Cerebellar cortex (tissue), 1 donor: ENCODE measurements around the gene DYNLT4.
"Not testable (repeated sequence)": the region's sequence is repeated elsewhere in the genome, so short reads cannot be mapped to it uniquely, and the experiment has no call there.

ENCODE experiments used
- DNase-seq: peaks from one replicate; pipeline ENCODE4 v3.0.0-alpha.2; 2015; ENCODE audit warnings: low spot score

Gene DYNLT4

DNA sequence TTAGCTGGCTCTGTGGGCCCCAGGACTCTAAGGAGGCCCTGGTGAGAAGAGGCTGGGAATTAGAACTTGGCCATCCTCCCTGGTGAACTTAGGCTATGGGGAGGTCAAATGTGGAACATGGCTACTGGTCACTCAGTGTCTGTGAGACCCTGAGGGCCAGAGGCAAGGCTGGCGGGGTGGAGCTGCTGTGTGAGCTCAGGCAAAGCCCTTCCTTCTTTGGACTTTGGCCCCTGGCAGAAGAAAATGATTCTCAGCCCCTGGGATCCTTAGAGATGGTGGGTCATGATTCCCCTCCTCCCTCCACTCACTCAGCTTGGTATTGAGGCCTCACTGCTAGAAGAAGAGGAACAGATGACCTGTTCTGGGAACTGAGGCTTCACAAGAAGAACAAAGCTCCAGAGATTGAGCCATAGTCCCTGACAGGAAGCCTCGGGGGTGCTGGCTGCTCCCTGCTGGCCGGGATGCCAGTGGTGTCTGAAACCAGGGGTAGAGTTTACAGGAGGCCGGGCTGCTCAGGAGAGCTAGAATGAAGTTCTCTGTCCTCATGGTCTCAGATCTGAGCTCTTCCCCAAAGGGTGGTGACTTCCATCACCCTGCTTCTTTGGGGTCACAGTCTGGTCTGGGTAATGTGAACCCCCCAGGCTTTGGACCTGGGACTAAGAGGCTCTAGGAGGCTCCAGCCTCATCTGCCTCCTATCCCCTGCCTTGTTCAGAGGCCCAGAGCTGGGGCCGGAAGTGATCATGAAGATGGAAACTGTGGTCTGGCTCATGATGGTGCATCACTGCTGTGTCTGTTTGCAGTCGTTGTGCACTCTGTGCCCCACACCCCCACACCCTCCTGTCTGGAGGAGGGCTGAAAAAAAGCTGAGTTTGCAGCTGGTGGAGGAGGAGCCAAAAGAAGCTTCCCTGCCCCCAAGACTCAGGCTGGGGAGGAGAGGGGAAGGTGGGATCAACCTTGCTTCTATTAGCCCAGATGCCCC is 2.1 kb upstream of the DYNLT4 start:
- no peak for DNase-seq

DNA sequence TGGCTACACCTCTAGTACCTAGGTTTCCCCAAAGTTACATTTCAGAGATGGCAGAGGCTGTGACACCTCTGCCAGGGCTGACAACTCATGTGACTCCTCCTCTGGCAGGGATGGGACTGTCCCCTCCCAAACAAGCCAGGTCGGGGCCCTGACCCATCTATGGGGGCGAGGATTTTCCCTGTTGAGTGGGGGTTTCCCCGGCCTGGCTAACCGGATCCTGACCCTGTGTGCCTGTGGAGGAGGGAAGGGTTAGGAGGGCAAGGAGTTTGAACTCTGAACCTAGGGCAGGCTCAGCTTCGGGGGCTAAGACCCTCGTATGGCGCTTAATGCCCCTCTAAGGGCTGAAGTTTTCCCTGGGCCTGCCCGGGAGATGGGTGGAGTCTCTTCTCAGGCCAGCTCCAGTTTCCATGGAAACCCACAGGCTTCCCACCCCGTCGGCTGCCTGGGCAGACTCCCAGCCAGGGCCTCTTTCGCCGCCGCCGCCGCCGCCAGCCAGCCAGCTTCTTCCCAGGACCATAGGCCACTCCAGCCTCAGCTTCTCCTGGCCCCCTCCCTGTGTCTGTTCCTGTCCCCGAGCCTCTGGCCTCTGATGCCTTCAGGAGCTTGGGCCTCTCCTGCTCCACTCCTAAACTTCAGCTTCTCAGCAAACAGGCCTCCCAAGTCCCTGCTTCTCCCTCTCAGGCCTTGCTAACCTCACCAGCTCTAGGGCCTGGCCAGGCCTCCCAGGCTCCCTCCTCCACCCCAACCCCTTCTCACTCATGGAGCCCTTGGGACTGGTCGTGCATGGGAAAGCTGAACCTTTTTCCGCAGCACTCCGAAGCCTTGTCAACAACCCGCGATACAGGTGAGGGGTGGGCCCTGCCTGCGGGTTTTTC is 1.1 kb upstream of the DYNLT4 start, which contains the start of gene BTBD19:
TSS of gene BTBD19 (plus strand) at position 461 of the 875 bp plus-strand sequence. CDS start at position 759, 298 bp downstream.
- DNase-seq, result peak; percentile 76

DNA sequence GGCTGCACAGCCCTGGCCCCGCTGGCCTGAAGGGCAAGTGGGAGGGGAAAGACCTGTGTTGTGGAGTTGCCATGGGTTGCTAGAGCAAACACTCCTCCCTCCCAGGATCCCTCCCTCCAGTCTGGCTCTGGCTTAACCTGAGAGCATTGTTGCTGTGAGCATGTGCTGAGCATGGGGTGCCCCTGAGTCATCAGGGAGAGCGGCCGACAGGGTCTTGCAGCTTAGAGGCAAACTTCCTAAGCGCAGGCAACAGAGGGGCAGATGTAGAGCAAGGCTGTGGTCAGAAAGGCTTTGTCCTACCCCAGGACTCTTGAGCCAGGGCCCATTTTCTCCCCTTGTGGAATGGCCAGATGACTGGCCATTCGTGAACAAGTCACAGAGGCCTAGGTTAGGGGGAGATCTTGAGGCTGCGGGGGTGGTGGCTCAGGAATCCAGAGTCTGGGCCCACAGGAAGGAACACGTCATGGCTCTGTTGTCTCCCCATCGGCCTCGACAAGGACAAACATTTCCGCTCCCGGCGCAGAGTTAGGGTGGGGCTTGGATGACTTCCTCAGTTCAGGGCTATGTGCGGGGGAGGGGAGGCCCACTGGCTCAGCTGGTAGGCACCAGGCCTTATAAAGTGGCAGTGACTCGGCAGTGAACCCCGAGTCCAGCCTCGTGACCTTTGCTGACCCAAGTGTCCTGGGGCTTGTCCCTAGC is 362 bp upstream of the DYNLT4 start:
- DNase-seq, result peak; percentile 86

- no peak for DNase-seq
Measured at GRCh38 chr1:44806025-44806703, 987 bp downstream of the DYNLT4 start.

DNA sequence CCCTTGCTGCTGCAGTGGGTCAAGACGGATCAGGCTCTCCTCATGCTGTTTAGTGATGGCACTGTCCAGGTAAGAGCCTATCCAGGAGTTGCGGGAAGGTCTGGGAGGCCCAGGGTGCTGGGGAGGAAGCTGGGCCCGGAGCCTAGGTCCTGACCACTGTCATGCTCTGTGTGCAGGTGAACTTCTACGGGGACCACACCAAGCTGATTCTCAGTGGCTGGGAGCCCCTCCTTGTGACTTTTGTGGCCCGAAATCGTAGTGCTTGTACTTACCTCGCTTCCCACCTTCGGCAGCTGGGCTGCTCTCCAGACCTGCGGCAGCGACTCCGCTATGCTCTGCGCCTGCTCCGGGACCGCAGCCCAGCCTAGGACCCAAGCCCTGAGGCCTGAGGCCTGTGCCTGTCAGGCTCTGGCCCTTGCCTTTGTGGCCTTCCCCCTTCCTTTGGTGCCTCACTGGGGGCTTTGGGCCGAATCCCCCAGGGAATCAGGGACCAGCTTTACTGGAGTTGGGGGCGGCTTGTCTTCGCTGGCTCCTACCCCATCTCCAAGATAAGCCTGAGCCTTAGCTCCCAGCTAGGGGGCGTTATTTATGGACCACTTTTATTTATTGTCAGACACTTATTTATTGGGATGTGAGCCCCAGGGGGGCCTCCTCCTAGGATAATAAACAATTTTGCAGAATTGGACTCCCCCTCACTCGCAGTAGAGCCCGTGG is 1.7 kb downstream of the DYNLT4 start:
- DNase-seq, result no peak

DNA sequence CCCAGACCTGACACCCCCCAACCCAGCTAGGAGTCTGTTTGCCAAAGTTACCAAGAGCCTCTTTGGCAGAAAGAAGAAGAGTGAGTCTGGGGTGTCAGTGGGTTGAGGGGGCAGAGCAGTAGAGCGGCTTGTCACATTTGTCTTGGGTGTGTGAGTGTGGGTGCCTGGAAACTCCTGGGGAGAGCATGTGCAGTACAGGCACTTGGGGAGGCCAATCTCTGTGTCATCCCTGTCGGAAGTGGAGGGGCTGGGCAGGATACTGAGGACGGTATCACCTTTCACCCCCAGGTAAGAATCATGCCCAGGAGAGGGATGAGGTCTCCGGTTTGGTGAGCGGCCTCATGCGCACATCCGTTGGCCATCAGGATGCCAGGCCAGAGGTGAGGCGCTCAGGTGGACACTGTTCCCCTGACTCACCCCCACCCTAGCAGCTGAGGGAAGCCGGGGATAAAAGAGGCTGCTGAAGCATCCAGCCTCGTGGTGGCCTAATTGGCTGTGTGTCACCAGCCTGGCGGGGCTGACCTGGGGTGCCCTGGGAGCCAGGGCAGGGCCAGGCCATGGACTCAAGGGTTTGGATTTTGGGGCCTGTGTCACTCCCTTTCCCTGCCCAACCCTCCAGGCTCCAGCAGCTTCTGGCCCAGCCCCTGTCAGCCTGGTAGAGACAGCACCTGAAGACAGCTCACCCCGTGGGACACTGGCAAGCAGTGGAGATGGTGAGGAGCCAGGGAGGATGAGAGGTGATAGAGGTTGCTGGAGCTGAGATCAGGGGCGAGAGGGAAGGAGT is 3.6 kb downstream of the DYNLT4 start:
- DNase-seq, result no peak

GRCh38 chr1:44803062-44803311 is 4.2 kb downstream of the DYNLT4 start:
- no peak for DNase-seq

- no peak for DNase-seq
Measured at GRCh38 chr1:44802306-44803061, 4.7 kb downstream of the DYNLT4 start.

- DNase-seq, result no peak
Measured at GRCh38 chr1:44801491-44802305, 5.5 kb downstream of the DYNLT4 start.

- DNase-seq, result peak; percentile 98
Measured at GRCh38 chr1:44799770-44800584, 7.2 kb downstream of the DYNLT4 start, which contains the start of gene PLK3. Gene PLK3 (plus strand): TSS chr1:44800377. CDS start chr1:44800464, 87 bp downstream.

DNA sequence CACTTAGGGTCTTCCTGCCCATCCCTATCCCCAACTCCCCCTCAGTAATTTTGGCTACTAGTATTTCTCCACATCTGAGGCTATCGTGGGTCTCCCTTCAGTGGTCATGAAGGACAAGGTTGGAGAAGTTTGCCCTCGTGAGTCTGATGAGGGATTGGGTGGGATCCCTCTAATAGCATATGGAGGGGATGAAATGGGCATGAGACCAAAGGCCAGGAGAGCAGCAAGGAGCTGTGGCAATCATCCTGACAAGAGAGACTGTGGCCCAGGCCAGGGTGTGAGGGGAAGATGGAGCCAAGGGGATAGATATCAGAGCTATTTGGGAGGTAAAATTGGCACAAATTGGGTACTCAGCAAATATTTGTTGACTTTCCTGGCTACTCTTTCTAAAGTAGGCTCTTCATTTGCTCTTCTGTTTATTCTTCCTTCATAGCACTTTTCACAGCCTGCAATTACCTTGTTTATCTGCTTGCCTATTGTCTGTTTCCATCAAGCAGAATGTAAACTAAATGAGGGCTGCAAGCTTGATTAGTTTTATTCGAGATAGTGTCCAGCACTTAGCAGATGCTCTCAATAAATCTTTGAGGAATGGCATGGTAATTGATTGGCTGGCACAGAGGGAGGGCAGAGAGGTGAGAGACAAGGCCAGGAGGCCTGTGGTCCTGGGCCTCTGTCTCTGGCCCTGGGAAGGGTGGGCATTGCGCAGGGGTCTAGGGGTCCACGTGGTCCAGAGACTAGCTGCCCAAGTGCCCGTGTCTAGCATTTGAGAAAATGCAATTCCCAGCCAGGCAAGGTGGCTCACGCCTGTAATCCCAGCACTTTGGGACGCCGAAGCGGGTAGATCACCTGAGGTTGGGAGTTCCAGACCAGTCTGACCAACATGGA is 8.4 kb downstream of the DYNLT4 start:
- no peak for DNase-seq

DNA sequence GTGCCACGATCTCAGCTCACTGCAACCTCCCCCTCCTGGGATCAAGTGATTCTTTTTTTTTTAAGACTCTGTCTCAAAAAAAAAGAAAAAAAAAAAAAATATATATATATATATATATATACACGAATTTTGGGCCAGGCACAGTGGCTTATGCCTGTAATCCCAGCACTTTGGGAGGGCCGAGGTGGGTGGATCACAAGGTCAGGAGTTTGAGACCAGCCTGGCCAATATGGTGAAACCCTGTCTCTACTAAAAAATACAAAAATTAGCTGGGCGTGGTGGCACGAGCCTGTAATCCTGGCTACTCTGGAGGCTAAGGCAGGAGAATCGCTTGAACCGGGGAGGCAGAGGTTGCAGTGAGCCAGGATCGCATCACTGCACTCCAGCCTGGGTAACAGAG is 9.3 kb downstream of the DYNLT4 start:
- DNase-seq, result not testable (repeated sequence)

- DNase-seq, result no peak
Measured at GRCh38 chr1:44792736-44793502, 14.2 kb downstream of the DYNLT4 start.

- DNase-seq, result no peak
Measured at GRCh38 chr1:44790968-44791801, 16.0 kb downstream of the DYNLT4 start.
